IPS DF 6.9 (cell line): ENCODE data around the gene FNDC11.

Experiments used
- DNase-seq: peaks from one replicate; pipeline ENCODE4 v3.0.0-alpha.2; 2013; ENCODE audit warnings: low read depth, low spot score
- H3K27ac ChIP-seq: one replicate; pipeline ENCODE4 v1.5.1; 2013; ENCODE audit warnings: low read length, control low read depth
- H3K27me3 ChIP-seq: 2 replicates; pipeline ENCODE4 v1.6.1; 2013; ENCODE audit warnings: mild to moderate bottlenecking, low read length; ENCODE audit not compliant: control insufficient read depth, insufficient read depth
- H3K36me3 ChIP-seq: 2 replicates; pipeline ENCODE4 v1.6.1; 2013; ENCODE audit warnings: low read length; ENCODE audit not compliant: control insufficient read depth, insufficient read depth
- H3K4me1 ChIP-seq: 2 replicates; pipeline ENCODE4 v1.6.1; 2013; ENCODE audit warnings: low read length; ENCODE audit not compliant: control insufficient read depth, insufficient read depth
- H3K4me3 ChIP-seq: 2 replicates; pipeline ENCODE4 v1.5.1; 2013; ENCODE audit warnings: mild to moderate bottlenecking, low read length
- H3K9me3 ChIP-seq: 2 replicates; pipeline ENCODE4 v1.6.1; 2013; ENCODE audit warnings: low read length, inconsistent platforms; ENCODE audit not compliant: control insufficient read depth, insufficient read depth
- WGBS: extraction: QIAGEN DNeasy Blood & Tissue Kit; methylation state at CpG from one replicate; pipeline ENCODE4 v1.1.7; 2013; ENCODE audit warnings: mixed read lengths, missing lambda C conversion rate; ENCODE audit not compliant: insufficient read length, insufficient coverage; 5-methylcytosine and 5-hydroxymethylcytosine counted together

The FNDC11 gene

GRCh38 chr20:63546956-63547724, 6.8 kb upstream of the FNDC11 start:
- no CpG with 5 or more reads among the region's 58 CpGs for WGBS
- no peaks in the 10 kb centered on the region for H3K9me3 ChIP-seq

GRCh38 chr20:63547725-63548480, 6.1 kb upstream of the FNDC11 start, which contains the start of gene SRMS:
Gene SRMS, minus strand, starts transcription at chr20:63547749. Its CDS starts 286 bp downstream, at chr20:63547463.
- WGBS, result no CpG with 5 or more reads among the region's 35 CpGs
- Histone ChIP-seq H3K27ac (no peak within 1 kb of the TSS), H3K27me3 (no peaks in the 10 kb centered on the region), H3K9me3 (no peaks in the 10 kb centered on the region), H3K36me3 (no peaks in the 10 kb centered on the region; the same call in 1 of the 2 replicates), H3K4me3 (no peak within 1 kb of the TSS), H3K4me1 (peaks cover 10% of the 10 kb centered on the region)
- no peak for DNase-seq

More at GRCh38 chr20:63546956-63547724, 6.8 kb upstream of the FNDC11 start:
- peaks cover 7% of the 10 kb centered on the region for H3K4me1 ChIP-seq
- DNase-seq, result no peak
- no peak overlapping the region for H3K27ac ChIP-seq
- no peak overlapping the region for H3K4me3 ChIP-seq
- H3K36me3 ChIP-seq, result no peaks in the 10 kb centered on the region; the same call in 1 of the 2 replicates
- H3K27me3 ChIP-seq, result no peaks in the 10 kb centered on the region

DNA sequence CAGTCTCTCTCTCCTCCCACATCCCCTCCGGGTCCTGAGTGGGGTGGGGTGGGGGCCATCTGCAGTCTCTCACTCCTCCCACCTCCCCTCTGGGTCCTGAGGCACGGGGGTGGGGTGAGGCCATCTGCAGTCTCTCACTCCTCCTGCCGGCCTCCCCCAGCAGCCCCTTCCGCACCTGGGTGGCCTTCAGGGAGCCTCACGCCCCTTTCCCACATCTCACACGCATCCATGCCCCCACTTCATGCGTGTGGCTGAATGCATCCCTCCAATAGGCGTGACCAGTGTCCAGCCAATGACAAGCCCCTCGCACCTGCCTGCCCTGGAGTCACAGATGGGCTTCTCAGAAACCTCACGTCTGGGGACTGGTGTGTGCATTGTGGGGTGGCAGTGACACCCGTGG, 5.4 kb upstream of the FNDC11 start:
- WGBS, result no CpG with 5 or more reads among the region's 11 CpGs

DNA sequence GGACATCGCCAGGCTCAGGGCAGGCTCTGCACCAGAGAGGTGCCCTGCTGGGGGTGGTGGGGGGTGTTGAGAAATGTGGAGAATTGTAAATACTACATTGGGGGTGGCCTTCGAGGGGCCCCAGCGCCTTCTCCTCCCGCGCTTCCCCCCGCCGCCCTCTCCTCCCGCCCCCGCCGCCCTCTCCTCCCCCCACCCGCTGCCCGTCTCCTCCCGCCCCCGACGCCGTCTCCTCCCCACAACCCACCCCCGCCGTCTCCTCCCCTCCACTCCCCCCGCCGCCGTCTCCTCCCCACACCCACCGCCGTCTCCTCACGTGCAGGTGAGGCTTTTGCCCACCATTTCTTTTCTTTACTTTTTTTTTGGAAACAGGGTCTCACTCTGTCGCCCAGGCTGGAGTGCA, 4.9 kb upstream of the FNDC11 start:
- Histone ChIP-seq H3K4me1 (peaks cover 10% of the 10 kb centered on the region), H3K9me3 (no peaks in the 10 kb centered on the region), H3K27ac (no peak overlapping the region), H3K4me3 (no peak overlapping the region), H3K36me3 (no peaks in the 10 kb centered on the region; the same call in 1 of the 2 replicates), H3K27me3 (no peaks in the 10 kb centered on the region)
- DNase-seq, result no peak
- WGBS, result no CpG with 5 or more reads among the region's 25 CpGs

More for the DNA sequence above, 5.4 kb upstream of the FNDC11 start:
- Histone ChIP-seq H3K4me1 (peaks cover 10% of the 10 kb centered on the region), H3K36me3 (no peaks in the 10 kb centered on the region; the same call in 1 of the 2 replicates), H3K4me3 (no peak overlapping the region), H3K9me3 (no peaks in the 10 kb centered on the region), H3K27me3 (no peaks in the 10 kb centered on the region), H3K27ac (no peak overlapping the region)
- no peak for DNase-seq

GRCh38 chr20:63549679-63550282, 4.2 kb upstream of the FNDC11 start:
- Histone ChIP-seq H3K9me3 (no peaks in the 10 kb centered on the region), H3K27ac (no peak overlapping the region), H3K4me3 (no peak overlapping the region), H3K36me3 (no peaks in the 10 kb centered on the region; the same call in 1 of the 2 replicates), H3K4me1 (peaks cover 14% of the 10 kb centered on the region), H3K27me3 (no peaks in the 10 kb centered on the region)
- DNase-seq, result no peak
- no CpG with 5 or more reads among the region's 18 CpGs for WGBS

DNA sequence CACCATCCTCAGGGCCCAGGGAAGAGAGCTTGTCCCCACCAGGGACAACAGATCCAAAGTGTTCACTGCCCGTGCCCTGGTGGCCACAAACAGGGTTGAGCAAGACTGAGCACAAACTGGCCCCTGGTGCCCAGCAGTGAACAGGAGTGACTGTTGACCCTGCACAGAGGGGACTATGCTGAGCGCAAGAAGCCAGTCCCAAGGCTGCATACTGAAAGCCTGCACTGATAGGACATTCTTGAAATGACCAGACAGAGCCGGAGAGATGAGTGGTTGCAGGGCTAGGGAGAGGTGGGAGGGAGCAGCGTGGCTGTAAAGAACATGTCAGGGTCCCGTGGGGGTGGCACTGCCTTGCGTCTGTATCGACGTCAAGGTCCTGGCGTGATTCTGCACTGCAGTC, 2.9 kb upstream of the FNDC11 start:
- Histone ChIP-seq H3K9me3 (no peaks in the 10 kb centered on the region), H3K36me3 (no peaks in the 10 kb centered on the region; the same call in 1 of the 2 replicates), H3K4me1 (peaks cover 14% of the 10 kb centered on the region), H3K27ac (no peak overlapping the region), H3K4me3 (no peak overlapping the region), H3K27me3 (no peaks in the 10 kb centered on the region)
- WGBS, result no CpG with 5 or more reads among the region's 9 CpGs
- DNase-seq, result no peak

- H3K9me3 ChIP-seq, result no peaks in the 10 kb centered on the region
- 0 out of 2 replicates have a peak overlapping the region, but pooled peaks have one; percentile 7 for H3K4me3 ChIP-seq
- peaks cover 14% of the 10 kb centered on the region for H3K4me1 ChIP-seq
- no CpG with 5 or more reads among the region's 15 CpGs for WGBS
- H3K27me3 ChIP-seq, result no peaks in the 10 kb centered on the region
- no peak overlapping the region for H3K27ac ChIP-seq
- H3K36me3 ChIP-seq, result no peaks in the 10 kb centered on the region
- DNase-seq, result no peak
Measured at GRCh38 chr20:63552481-63553249, 1.3 kb upstream of the FNDC11 start.

DNA sequence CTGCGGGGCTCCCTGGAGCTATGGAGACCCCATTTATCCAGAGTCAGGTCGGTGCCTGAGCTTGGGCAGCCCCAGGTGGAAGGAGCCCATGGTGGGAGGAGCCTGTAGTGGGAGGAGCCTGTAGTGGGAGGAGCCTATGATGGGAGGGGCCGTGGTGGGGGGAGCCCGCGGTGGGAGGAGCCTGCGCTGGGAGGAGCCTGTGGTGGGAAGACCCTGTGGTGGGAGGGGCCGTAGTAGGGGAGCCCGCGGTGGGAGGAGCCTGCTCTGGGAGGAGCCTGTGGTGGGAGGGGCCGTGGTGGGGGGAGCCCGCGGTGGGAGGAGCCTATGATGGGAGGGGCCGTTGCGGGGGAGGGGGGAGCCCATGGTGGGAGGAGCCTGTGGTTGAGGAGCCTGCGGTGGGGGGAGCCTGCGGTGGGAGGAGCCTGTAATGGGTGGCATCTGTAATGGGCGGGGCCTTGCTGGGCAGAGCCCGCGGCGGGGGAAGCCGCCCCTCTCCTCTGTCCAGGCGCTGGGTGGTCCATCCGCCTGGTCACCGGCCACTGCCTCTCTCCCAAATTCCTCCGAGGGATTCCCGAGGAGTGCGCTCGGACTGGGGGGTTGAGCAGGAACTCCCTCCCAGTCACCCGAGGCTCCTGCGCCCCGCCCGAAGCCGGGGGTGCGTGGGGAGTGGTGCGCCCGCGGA, 567 bp upstream of the FNDC11 start:
- no peaks in the 10 kb centered on the region for H3K36me3 ChIP-seq
- peak; percentile 73 for DNase-seq
- WGBS, result no CpG with 5 or more reads among the region's 37 CpGs
- H3K4me3 ChIP-seq, result peak overlapping the region; percentile 82
- H3K9me3 ChIP-seq, result no peaks in the 10 kb centered on the region
- H3K4me1 ChIP-seq, result peaks cover 12% of the 10 kb centered on the region
- no peaks in the 10 kb centered on the region for H3K27me3 ChIP-seq
- H3K27ac ChIP-seq, result no peak overlapping the region

DNA sequence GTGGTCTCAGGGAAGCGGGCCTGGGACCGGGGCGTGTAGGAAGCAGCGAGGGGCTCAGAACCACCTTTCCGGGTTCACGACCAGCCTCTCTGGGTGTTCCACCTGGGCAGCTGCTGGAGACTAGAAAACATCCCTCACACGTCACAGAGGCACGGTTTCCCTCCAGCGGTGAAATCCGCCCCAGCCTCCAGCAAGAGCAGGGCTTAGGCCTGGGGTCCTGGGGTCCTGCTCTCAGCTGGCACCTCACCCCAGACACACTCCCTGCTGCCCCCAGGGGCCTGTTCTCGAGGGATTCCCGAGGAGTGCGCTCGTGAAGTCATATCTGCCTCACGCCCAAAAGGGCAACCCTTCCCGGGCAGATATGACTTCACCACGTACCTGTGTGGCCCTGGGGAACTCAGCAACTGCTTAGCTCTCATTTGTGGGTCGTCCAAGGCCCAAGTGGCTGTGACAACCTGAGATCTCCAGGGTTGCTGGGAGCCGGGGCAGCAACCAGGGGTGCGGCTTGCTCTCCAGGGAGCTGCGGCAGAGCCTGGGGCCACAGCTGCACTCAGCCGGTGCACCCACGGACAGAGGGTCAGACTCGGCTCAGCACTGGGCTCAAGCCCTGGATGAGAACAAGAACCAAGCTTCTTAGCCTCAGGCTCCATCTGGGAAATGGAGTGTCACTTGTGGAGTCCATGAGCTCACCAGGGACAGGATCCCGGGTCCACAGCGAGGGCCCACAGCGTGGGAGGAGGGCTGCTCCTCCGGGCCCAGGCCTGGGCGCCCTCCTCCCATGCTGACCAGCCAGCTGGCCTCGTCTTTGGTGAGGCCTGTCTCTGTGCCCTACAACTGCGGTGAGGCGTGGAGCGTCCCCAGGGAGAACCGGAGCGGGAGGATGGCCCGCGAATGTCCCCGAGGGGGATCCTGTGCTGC, 661 bp downstream of the FNDC11 start:
- H3K27me3 ChIP-seq, result no peaks in the 10 kb centered on the region
- DNase-seq, result no peak
- peak overlapping the region; percentile 82; the same call in 1 of the 2 replicates for H3K4me3 ChIP-seq
- peaks cover 9% of the 10 kb centered on the region for H3K4me1 ChIP-seq
- no peak overlapping the region for H3K27ac ChIP-seq
- H3K36me3 ChIP-seq, result no peaks in the 10 kb centered on the region
- no CpG with 5 or more reads among the region's 38 CpGs for WGBS
- H3K9me3 ChIP-seq, result no peaks in the 10 kb centered on the region
